Adrenal gland (tissue), 5 donors: Measurements from ENCODE around the gene GNPDA1.

Source experiments
- POLR2A ChIP-seq, 2 donors: fragments of 450-650 bp; IDR thresholded peaks; one replicate each; pipeline ENCODE4 v1.6.1; 2017; ENCODE audit warnings: antibody characterized with exemption in 2 of 2, mild to moderate bottlenecking in 2 of 2, moderate library complexity in 1 of 2
- TF ChIP-seq, protein P1 (sequence below), 6 experiments: fragments of 450-650 bp in 4 of 6; fragments of 200-600 bp in 2 of 6; sonication (generic) in 1 of 6; IDR thresholded peaks; 1 replicate in 5 of 6; 2 replicates in 1 of 6; pipeline versions ENCODE4 v1.5.1 to v1.8.0; 2016 to 2021; ENCODE audit warnings: antibody characterized with exemption in 6 of 6, mild to moderate bottlenecking in 2 of 6, moderate library complexity in 1 of 6
- donor health status: DM: no; HTN: no; CAD: no.

DNA sequence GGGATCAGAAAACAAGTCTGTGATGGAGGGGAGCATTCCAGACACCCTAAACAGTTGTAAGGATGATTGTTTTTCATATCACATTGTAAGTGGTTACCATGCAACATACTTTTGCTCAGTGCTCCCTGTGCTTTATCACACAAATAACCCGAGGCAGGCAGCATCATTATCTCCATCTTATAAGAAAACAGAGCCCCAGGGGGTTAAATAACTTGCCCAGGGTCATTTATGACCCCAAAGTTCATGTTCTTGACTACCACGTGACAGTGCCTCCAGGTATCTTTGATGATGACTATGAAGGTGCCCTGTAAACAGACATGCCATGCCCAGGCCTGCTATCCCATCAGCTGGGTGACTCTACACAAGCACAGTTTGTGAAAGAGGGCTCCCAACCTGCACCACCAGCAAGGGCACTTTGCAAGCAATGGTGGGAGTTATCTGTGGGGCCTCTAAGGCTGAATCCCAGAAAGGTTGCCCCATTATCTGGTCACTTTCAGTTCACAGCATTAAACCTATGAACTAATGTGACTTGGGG, 9.5 kb downstream of the GNPDA1 start:
- TF ChIP-seq, protein P1, sequence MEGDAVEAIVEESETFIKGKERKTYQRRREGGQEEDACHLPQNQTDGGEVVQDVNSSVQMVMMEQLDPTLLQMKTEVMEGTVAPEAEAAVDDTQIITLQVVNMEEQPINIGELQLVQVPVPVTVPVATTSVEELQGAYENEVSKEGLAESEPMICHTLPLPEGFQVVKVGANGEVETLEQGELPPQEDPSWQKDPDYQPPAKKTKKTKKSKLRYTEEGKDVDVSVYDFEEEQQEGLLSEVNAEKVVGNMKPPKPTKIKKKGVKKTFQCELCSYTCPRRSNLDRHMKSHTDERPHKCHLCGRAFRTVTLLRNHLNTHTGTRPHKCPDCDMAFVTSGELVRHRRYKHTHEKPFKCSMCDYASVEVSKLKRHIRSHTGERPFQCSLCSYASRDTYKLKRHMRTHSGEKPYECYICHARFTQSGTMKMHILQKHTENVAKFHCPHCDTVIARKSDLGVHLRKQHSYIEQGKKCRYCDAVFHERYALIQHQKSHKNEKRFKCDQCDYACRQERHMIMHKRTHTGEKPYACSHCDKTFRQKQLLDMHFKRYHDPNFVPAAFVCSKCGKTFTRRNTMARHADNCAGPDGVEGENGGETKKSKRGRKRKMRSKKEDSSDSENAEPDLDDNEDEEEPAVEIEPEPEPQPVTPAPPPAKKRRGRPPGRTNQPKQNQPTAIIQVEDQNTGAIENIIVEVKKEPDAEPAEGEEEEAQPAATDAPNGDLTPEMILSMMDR (IDR thresholded peaks at IDR 0.05), result no peak
- no peak for TF ChIP-seq POLR2A (IDR thresholded peaks at IDR 0.05)
